GM23338 (cell line): ENCODE results near the gene TMEM255B. TPM values are rescaled to one million over a fixed set of nuclear protein-coding genes. Genes with fewer than 3 reads are reported as not detected.

Source experiments
- ATAC-seq: fragments of 200-7000 bp; cut with Tn5 transposase; 3 replicates; pipeline ENCODE4 v1.9.1; 2020
- DNase-seq: peaks from one replicate; pipeline ENCODE4 v3.0.0-alpha.2; 2015; ENCODE audit warnings: low spot score
- H2AFZ ChIP-seq: fragments of 200-600 bp; sonication (generic); 2 replicates; pipeline ENCODE4 v1.8.0; 2016; ENCODE audit warnings: antibody characterized with exemption, mild to moderate bottlenecking, moderate library complexity
- H3F3A ChIP-seq: fragments of 200-600 bp; sonication (generic); replicated peaks from 2 replicates; pipeline ENCODE4 v1.8.0; 2017; ENCODE audit warnings: antibody characterized with exemption, mixed run types, low read depth
- H3K27ac ChIP-seq: fragments of 200-600 bp; sonication (generic); 2 replicates; pipeline ENCODE4 v1.6.1; 2016; ENCODE audit warnings: low read depth
- H3K27me3 ChIP-seq: fragments of 200-600 bp; sonication (generic); 2 replicates; pipeline ENCODE4 v1.8.0; 2016; ENCODE audit warnings: mild to moderate bottlenecking, mixed run types, moderate library complexity; ENCODE audit not compliant: insufficient read depth
- H3K36me3 ChIP-seq: fragments of 200-600 bp; sonication (generic); 2 replicates; pipeline ENCODE4 v1.8.0; 2016; ENCODE audit warnings: mild to moderate bottlenecking; ENCODE audit not compliant: insufficient read depth
- H3K4me1 ChIP-seq: fragments of 200-600 bp; sonication (generic); 2 replicates; pipeline ENCODE4 v1.8.0; 2016; ENCODE audit warnings: mild to moderate bottlenecking, moderate library complexity; ENCODE audit not compliant: insufficient read depth
- H3K4me2 ChIP-seq: fragments of 200-600 bp; sonication (generic); 2 replicates; pipeline ENCODE4 v1.7.1; 2017; ENCODE audit warnings: mixed run types
- H3K4me3 ChIP-seq: fragments of 200-600 bp; sonication (generic); 2 replicates; pipeline ENCODE4 v1.6.1; 2016; ENCODE audit warnings: mixed run types
- H3K79me2 ChIP-seq: fragments of 200-600 bp; sonication (generic); replicated peaks from 2 replicates; pipeline ENCODE4 v1.8.0; 2017; ENCODE audit warnings: mild to moderate bottlenecking; ENCODE audit not compliant: insufficient read depth
- H3K9me2 ChIP-seq: fragments of 200-600 bp; sonication (generic); 2 replicates; pipeline ENCODE4 v1.8.0; 2017; ENCODE audit not compliant: insufficient read depth
- H4K20me1 ChIP-seq: fragments of 200-600 bp; sonication (generic); replicated peaks from 2 replicates; pipeline ENCODE4 v1.8.0; 2017; ENCODE audit warnings: mild to moderate bottlenecking; ENCODE audit not compliant: insufficient read depth
- H3K27ac Mint-ChIP-seq: 2 replicates; pipeline ENCODE4 v1.8.0; 2020; ENCODE audit warnings: inconsistent platforms, mild to moderate bottlenecking, moderate library complexity, mixed read lengths
- H3K27me3 Mint-ChIP-seq: 3 replicates; pipeline ENCODE4 v1.8.0; 2022; ENCODE audit warnings: low read depth, mild to moderate bottlenecking, moderate library complexity, mixed read lengths, inconsistent platforms; ENCODE audit not compliant: insufficient read depth, poor library complexity
- H3K36me3 Mint-ChIP-seq: 3 replicates; pipeline ENCODE4 v1.8.0; 2021; ENCODE audit warnings: low read depth, mild to moderate bottlenecking, inconsistent platforms, moderate library complexity, mixed read lengths
- H3K4me1 Mint-ChIP-seq: 3 replicates; pipeline ENCODE4 v1.8.0; 2020; ENCODE audit warnings: mild to moderate bottlenecking, inconsistent platforms, mixed read lengths
- H3K4me3 Mint-ChIP-seq: 3 replicates; pipeline ENCODE4 v1.8.0; 2021; ENCODE audit warnings: moderate library complexity, mild to moderate bottlenecking, inconsistent platforms, mixed read lengths
- H3K9me3 Mint-ChIP-seq: 3 replicates; pipeline ENCODE4 v1.8.0; 2020; ENCODE audit warnings: moderate library complexity, mild to moderate bottlenecking, inconsistent platforms, mixed read lengths
- CTCF ChIP-seq, 2 experiments: fragments of 200-600 bp in 1 of 2; sonication (generic) in 1 of 2; conservative IDR thresholded peaks; 2 replicates each; pipeline versions ENCODE4 v1.5.1 to v1.6.1; 2016 to 2017; ENCODE audit warnings: antibody characterized with exemption in 2 of 2, low read depth in 2 of 2, mild to moderate bottlenecking in 2 of 2, moderate library complexity in 1 of 2
- polyA plus RNA-seq: library from polyadenylated mRNA; unstranded; fragments of >200 nt; fragmentation: Nextera tagmentation; extraction: Ambion mirVana; gene quantifications from 2 replicates; pipeline ENCODE4 v1.2.1, GENCODE V29; 2016
- total RNA-seq: library from RNA; depleted of rRNA; stranded (reverse); fragments of >200 nt; shearing (Covaris generic); gene quantifications from 2 replicates; pipeline ENCODE4 v1.2.3, GENCODE V29; 2014
- TF ChIP-seq, protein P1 (sequence below): IDR thresholded peaks from one replicate; pipeline ENCODE4 v1.6.1; 2018; ENCODE audit warnings: antibody characterized with exemption; ENCODE audit not compliant: unreplicated experiment

Gene TMEM255B
- total and polyA plus RNA-seq, 2 experiments from 2014 or later: 0.69 to 4.4 TPM

DNA sequence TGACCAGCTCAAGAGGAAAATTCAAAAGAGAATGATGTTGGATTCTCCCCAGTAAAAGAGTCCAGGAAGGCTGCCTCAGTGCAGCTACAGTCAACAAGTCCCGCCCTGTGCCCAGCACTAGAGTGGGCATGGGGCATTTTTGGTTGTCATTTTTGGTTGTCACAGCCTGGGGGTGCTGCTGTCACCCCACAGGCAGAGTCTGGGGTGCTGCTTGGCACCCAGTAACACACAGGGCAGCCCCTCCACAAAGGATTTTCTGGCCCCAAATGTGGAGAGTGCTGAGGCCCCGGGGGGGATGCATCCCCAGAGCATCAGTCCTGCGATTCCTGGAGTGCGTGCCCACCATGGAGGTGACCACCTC, 28.2 kb upstream of the TMEM255B start:
- DNase-seq: no peak
- Histone ChIP-seq H3K4me3 (no peak overlapping the region), H3K9me2 (peaks cover 7% of the 10 kb centered on the region; the same call in 1 of the 2 replicates), H3K4me1 (no peaks in the 10 kb centered on the region), H3K27ac (no peak overlapping the region), H2AFZ (no peak overlapping the region), H3K36me3 (no peaks in the 10 kb centered on the region), H3F3A (peaks cover 16% of the 10 kb centered on the region), H3K79me2 (no peaks in the 10 kb centered on the region), H3K27me3 (no peaks in the 10 kb centered on the region), H4K20me1 (no peaks in the 10 kb centered on the region), H3K4me2 (no peak overlapping the region)
- no peaks in the 10 kb centered on the region for H3K4me1 Mint-ChIP-seq
- H3K9me3 Mint-ChIP-seq: peaks cover 26% of the 10 kb centered on the region
- peak; percentile 16; the same call in 1 of the 3 replicates for ATAC-seq
- H3K4me3 Mint-ChIP-seq: no peak overlapping the region
- peaks cover 22% of the 10 kb centered on the region for H3K27me3 Mint-ChIP-seq
- peak in 1 of 2 experiments; percentile 48; a peak in 2 of 4 replicates for TF ChIP-seq CTCF (conservative IDR thresholded peaks at IDR 0.05; ENCODE audit: low read depth in 2 of 2)
- TF ChIP-seq, protein P1, sequence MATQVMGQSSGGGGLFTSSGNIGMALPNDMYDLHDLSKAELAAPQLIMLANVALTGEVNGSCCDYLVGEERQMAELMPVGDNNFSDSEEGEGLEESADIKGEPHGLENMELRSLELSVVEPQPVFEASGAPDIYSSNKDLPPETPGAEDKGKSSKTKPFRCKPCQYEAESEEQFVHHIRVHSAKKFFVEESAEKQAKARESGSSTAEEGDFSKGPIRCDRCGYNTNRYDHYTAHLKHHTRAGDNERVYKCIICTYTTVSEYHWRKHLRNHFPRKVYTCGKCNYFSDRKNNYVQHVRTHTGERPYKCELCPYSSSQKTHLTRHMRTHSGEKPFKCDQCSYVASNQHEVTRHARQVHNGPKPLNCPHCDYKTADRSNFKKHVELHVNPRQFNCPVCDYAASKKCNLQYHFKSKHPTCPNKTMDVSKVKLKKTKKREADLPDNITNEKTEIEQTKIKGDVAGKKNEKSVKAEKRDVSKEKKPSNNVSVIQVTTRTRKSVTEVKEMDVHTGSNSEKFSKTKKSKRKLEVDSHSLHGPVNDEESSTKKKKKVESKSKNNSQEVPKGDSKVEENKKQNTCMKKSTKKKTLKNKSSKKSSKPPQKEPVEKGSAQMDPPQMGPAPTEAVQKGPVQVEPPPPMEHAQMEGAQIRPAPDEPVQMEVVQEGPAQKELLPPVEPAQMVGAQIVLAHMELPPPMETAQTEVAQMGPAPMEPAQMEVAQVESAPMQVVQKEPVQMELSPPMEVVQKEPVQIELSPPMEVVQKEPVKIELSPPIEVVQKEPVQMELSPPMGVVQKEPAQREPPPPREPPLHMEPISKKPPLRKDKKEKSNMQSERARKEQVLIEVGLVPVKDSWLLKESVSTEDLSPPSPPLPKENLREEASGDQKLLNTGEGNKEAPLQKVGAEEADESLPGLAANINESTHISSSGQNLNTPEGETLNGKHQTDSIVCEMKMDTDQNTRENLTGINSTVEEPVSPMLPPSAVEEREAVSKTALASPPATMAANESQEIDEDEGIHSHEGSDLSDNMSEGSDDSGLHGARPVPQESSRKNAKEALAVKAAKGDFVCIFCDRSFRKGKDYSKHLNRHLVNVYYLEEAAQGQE: no peak
- H3K36me3 Mint-ChIP-seq: peaks cover 6% of the 10 kb centered on the region; the same call in 1 of the 3 replicates
- no peak overlapping the region for H3K27ac Mint-ChIP-seq

- no peak overlapping the region for H3K27ac Mint-ChIP-seq
- peak in 1 of 2 experiments; percentile 33; a peak in 2 of 4 replicates for TF ChIP-seq CTCF (conservative IDR thresholded peaks at IDR 0.05; ENCODE audit: low read depth in 2 of 2)
- TF ChIP-seq, protein P1: no peak
- no peak overlapping the region for H3K27ac ChIP-seq
- no peak overlapping the region for H2AFZ ChIP-seq
- no peaks in the 10 kb centered on the region for H3K4me1 Mint-ChIP-seq
- H3K9me3 Mint-ChIP-seq: peaks cover 26% of the 10 kb centered on the region
- ATAC-seq: peak; percentile 39
- H3K27me3 Mint-ChIP-seq: peaks cover 22% of the 10 kb centered on the region
- H3K36me3 ChIP-seq: no peaks in the 10 kb centered on the region
- peaks cover 6% of the 10 kb centered on the region; the same call in 1 of the 2 replicates for H3K9me2 ChIP-seq
- no peaks in the 10 kb centered on the region for H4K20me1 ChIP-seq
- H3K79me2 ChIP-seq: no peaks in the 10 kb centered on the region
- no peak overlapping the region for H3K4me3 Mint-ChIP-seq
- peaks cover 15% of the 10 kb centered on the region for H3F3A ChIP-seq
- no peaks in the 10 kb centered on the region for H3K27me3 ChIP-seq
- no peak overlapping the region for H3K4me2 ChIP-seq
- no peaks in the 10 kb centered on the region for H3K4me1 ChIP-seq
- no peak overlapping the region for H3K4me3 ChIP-seq
- peaks cover 6% of the 10 kb centered on the region; the same call in 1 of the 3 replicates for H3K36me3 Mint-ChIP-seq
- no peak for DNase-seq
Observed at GRCh38 chr13:113731192-113732175, 27.5 kb upstream of the TMEM255B start.
